CD4-positive, alpha-beta T cell (primary cell): Measurements from ENCODE around the gene PCDHA8. TPM values are rescaled to one million over a fixed set of nuclear protein-coding genes. Genes with fewer than 3 reads are reported as not detected.

Experiments
- ATAC-seq: fragments of 200-7000 bp; cut with Tn5 transposase; one replicate; pipeline ENCODE4 v1.10.0; 2022; ENCODE audit warnings: mild to moderate bottlenecking; ENCODE audit not compliant: poor library complexity
- CTCF ChIA-PET: fragments of 350-600 bp; sonication (Branson Sonifier 250); formaldehyde crosslinking; loops from one replicate; lab custom pipeline; 2021; ENCODE audit warnings: antibody characterized with exemption, inconsistent platforms; lab: Charles Lee
- POLR2A ChIA-PET: fragments of 350-600 bp; sonication (Branson Sonifier 250); formaldehyde crosslinking; loops from one replicate; lab custom pipeline; 2021; ENCODE audit warnings: antibody characterized with exemption, inconsistent platforms; lab: Charles Lee
- DNase-seq, 14 experiments: peaks; one replicate each; pipeline ENCODE4 v3.0.0-alpha.2; 2013 to 2020; ENCODE audit warnings: mixed read lengths in 2 of 14
- H3K27ac ChIP-seq, 2 donors: one replicate each; pipeline versions ENCODE4 v1.5.1 to v1.7.0; 2013; ENCODE audit warnings: low read length in 2 of 2, low read depth in 1 of 2, mild to moderate bottlenecking in 1 of 2
- H3K27me3 ChIP-seq, 2 experiments: 1 replicate in 1 of 2; 2 replicates in 1 of 2; pipeline versions ENCODE4 v1.6.1 to v1.7.0; 2013; ENCODE audit warnings: low read length in 2 of 2, control low read depth in 1 of 2, mild to moderate bottlenecking in 1 of 2, moderate library complexity in 1 of 2; ENCODE audit not compliant: insufficient read depth in 2 of 2, control insufficient read depth in 1 of 2
- H3K36me3 ChIP-seq: one replicate; pipeline ENCODE4 v1.6.1; 2013; ENCODE audit warnings: low read length, control low read depth; ENCODE audit not compliant: insufficient read depth
- H3K4me1 ChIP-seq: one replicate; pipeline ENCODE4 v1.6.1; 2013; ENCODE audit warnings: low read length, control low read depth; ENCODE audit not compliant: insufficient read depth
- H3K4me3 ChIP-seq: one replicate; pipeline ENCODE4 v1.5.1; 2013; ENCODE audit warnings: mild to moderate bottlenecking, low read length, moderate library complexity
- H3K9me3 ChIP-seq, 2 experiments: 1 replicate in 1 of 2; 2 replicates in 1 of 2; pipeline versions ENCODE4 v1.6.1 to v1.7.0; 2013; ENCODE audit warnings: low read length in 2 of 2, mild to moderate bottlenecking in 2 of 2, control low read depth in 1 of 2, moderate library complexity in 1 of 2; ENCODE audit not compliant: control insufficient read depth in 1 of 2, insufficient read depth in 1 of 2
- H3K27ac Mint-ChIP-seq: one replicate; pipeline ENCODE4 v1.8.0; 2020; ENCODE audit warnings: mixed read lengths
- H3K27me3 Mint-ChIP-seq: one replicate; pipeline ENCODE4 v1.8.0; 2021; ENCODE audit warnings: mixed read lengths
- H3K36me3 Mint-ChIP-seq: one replicate; pipeline ENCODE4 v1.8.0; 2021; ENCODE audit warnings: low read depth, mixed read lengths
- H3K4me1 Mint-ChIP-seq: one replicate; pipeline ENCODE4 v1.8.0; 2021; ENCODE audit warnings: low read depth, mixed read lengths
- H3K4me3 Mint-ChIP-seq: one replicate; pipeline ENCODE4 v1.8.0; 2020; ENCODE audit warnings: mild to moderate bottlenecking, mixed read lengths
- H3K9me3 Mint-ChIP-seq: one replicate; pipeline ENCODE4 v1.8.0; 2020; ENCODE audit warnings: mixed read lengths
- CTCF ChIP-seq: fragments of 200-600 bp; IDR thresholded peaks from one replicate; pipeline ENCODE4 v1.8.0; 2022; ENCODE audit warnings: antibody characterized with exemption, mild to moderate bottlenecking
- intact Hi-C, 2 experiments: fragments of 100-400 bp; cut with DNase I in 1 of 2; cut with micrococcal nuclease in 1 of 2; formaldehyde crosslinking; loops; one replicate each; pipeline versions ENCODE4 v1.15.1 to v1.9.0; 2023 to 2025; cut with DNase I, micrococcal nuclease
- total RNA-seq, 174 experiments: library from RNA in 2 of 174; stranded (reverse) in 2 of 174; gene quantifications; one replicate each; pipeline ENCODE4 v1.2.3 and lab custom pipeline; 2021 to 2026

Gene PCDHA8
- total RNA-seq, 2 experiments from 2014 or later, result not detected

- no peak for ATAC-seq
- H3K4me1 Mint-ChIP-seq, result no peaks in the 10 kb centered on the region
- peaks cover 74% of the 10 kb centered on the region for H3K27me3 Mint-ChIP-seq
- H3K9me3 ChIP-seq, result peaks cover 23 to 29% of the 10 kb centered on the region in 2 experiments
- POLR2A ChIA-PET, result no interaction called here
- intact Hi-C loops, result no loop called here
- peaks cover 20% of the 10 kb centered on the region for H3K9me3 Mint-ChIP-seq
- H3K36me3 Mint-ChIP-seq, result peaks cover 15% of the 10 kb centered on the region
- no peak overlapping the region for H3K27ac Mint-ChIP-seq
- no peaks in the 10 kb centered on the region for H3K4me1 ChIP-seq
- H3K27me3 ChIP-seq, result peaks cover 20 to 27% of the 10 kb centered on the region in 2 experiments
- no peak overlapping the region for H3K4me3 Mint-ChIP-seq
- no peaks in the 10 kb centered on the region for H3K36me3 ChIP-seq
- no peak overlapping the region for H3K27ac ChIP-seq
- TF ChIP-seq CTCF, result no peak
- DNase-seq, result no peak
- CTCF ChIA-PET, result no interaction called here
- no peak overlapping the region for H3K4me3 ChIP-seq
Measured at GRCh38 chr5:140877262-140877581, 36.2 kb downstream of the PCDHA8 start.

DNA sequence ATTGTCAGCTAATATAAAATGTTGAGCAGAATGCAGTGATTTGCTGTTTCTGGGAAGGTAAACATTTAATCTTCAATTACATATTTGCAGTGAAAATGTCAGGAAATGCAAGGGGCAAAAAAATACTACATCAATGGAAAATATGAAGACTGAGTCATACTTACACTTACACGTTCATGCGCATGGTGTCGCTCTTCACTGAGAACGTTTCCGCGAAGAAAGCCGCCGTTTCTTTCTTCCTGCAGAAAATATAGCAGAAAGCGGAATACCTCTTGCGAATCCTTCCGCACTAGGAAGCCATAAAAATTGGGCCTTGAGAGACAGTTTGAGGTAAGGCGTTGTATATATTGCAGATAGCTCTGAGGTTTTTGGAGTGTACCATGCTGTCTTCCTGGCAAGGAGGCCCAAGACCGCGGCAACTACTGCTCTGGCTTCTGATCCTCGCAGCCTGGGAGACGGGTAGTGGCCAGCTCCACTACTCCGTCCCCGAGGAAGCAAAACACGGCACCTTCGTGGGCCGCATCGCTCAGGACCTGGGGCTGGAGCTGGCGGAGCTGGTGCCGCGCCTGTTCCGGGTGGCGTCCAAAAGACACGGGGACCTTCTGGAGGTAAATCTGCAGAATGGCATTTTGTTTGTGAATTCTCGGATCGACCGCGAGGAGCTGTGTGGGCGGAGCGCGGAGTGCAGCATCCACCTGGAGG, 41.1 kb downstream of the PCDHA8 start, which contains the start of gene PCDHA13:
Gene PCDHA13 (plus strand): TSS at position 236 of the 702 bp plus-strand sequence. CDS start 145 bp downstream, at position 381.
- no peak within 1 kb of the TSS for H3K4me3 Mint-ChIP-seq
- ChIA-PET POLR2A (no interaction called here), CTCF (no interaction called here)
- peaks cover 15% of the 10 kb centered on the region for H3K36me3 Mint-ChIP-seq
- no peaks in the 10 kb centered on the region for H3K4me1 Mint-ChIP-seq
- no peaks in the 10 kb centered on the region for H3K36me3 ChIP-seq
- no peaks in the 10 kb centered on the region for H3K4me1 ChIP-seq
- no peak within 1 kb of the TSS for H3K4me3 ChIP-seq
- no peak within 1 kb of the TSS for H3K27ac ChIP-seq
- no peak for TF ChIP-seq CTCF
- intact Hi-C loops, result no loop called here
- H3K27ac Mint-ChIP-seq, result no peak within 1 kb of the TSS
- H3K27me3 ChIP-seq, result peaks cover 13 to 14% of the 10 kb centered on the region in 2 experiments
- peaks cover 15% of the 10 kb centered on the region for H3K9me3 Mint-ChIP-seq
- peaks cover 56% of the 10 kb centered on the region for H3K27me3 Mint-ChIP-seq
- peaks cover 14 to 39% of the 10 kb centered on the region in 2 experiments for H3K9me3 ChIP-seq
- DNase-seq, result no peak
- ATAC-seq, result no peak

GRCh38 chr5:140882591-140882899, 41.6 kb downstream of the PCDHA8 start:
- peaks cover 18% of the 10 kb centered on the region for H3K9me3 Mint-ChIP-seq
- H3K4me1 Mint-ChIP-seq, result no peaks in the 10 kb centered on the region
- peaks cover 18% of the 10 kb centered on the region for H3K36me3 Mint-ChIP-seq
- no peak for ATAC-seq
- Histone ChIP-seq H3K4me1 (no peaks in the 10 kb centered on the region), H3K9me3 (peaks cover 14 to 34% of the 10 kb centered on the region in 2 experiments), H3K4me3 (no peak overlapping the region), H3K36me3 (no peaks in the 10 kb centered on the region), H3K27me3 (peaks cover 13 to 14% of the 10 kb centered on the region in 2 experiments), H3K27ac (no peak overlapping the region)
- no peak overlapping the region for H3K27ac Mint-ChIP-seq
- POLR2A ChIA-PET, result no interaction called here
- intact Hi-C loops, result no loop called here
- peaks cover 59% of the 10 kb centered on the region for H3K27me3 Mint-ChIP-seq
- H3K4me3 Mint-ChIP-seq, result no peak overlapping the region
- TF ChIP-seq CTCF, result no peak
- DNase-seq, result no peak
- CTCF ChIA-PET, result no interaction called here
